Parathyroid adenoma (tissue), 2 donors: Measurements from ENCODE around the gene MED27.
"Not testable (repeated sequence)": the region's sequence is repeated elsewhere in the genome, so short reads cannot be mapped to it uniquely, and the experiment has no call there.

Experiments used
- H2AFZ ChIP-seq: fragments of 300-600 bp; sonication (generic); one replicate; pipeline ENCODE4 v1.7.0; 2017; ENCODE audit warnings: antibody characterized with exemption, mild to moderate bottlenecking
- H3K27ac ChIP-seq: fragments of 300-600 bp; sonication (generic); one replicate; pipeline ENCODE4 v1.7.0; 2017
- H3K27me3 ChIP-seq: fragments of 300-600 bp; sonication (generic); one replicate; pipeline ENCODE4 v1.7.0; 2017; ENCODE audit warnings: low read length; ENCODE audit not compliant: control insufficient read depth, insufficient read depth
- H3K36me3 ChIP-seq: fragments of 300-600 bp; sonication (generic); one replicate; pipeline ENCODE4 v1.7.0; 2017; ENCODE audit warnings: low read length; ENCODE audit not compliant: control insufficient read depth, insufficient read depth
- H3K4me1 ChIP-seq: fragments of 300-600 bp; sonication (generic); one replicate; pipeline ENCODE4 v1.7.0; 2017; ENCODE audit warnings: control low read depth
- H3K4me2 ChIP-seq: fragments of 300-600 bp; sonication (generic); one replicate; pipeline ENCODE4 v1.7.0; 2017; ENCODE audit warnings: low read length
- H3K4me3 ChIP-seq: fragments of 300-600 bp; sonication (generic); one replicate; pipeline ENCODE4 v1.7.0; 2017; ENCODE audit warnings: low read depth, low read length
- H3K79me2 ChIP-seq: fragments of 300-600 bp; sonication (generic); one replicate; pipeline ENCODE4 v1.7.0; 2017; ENCODE audit warnings: control low read depth
- H3K9ac ChIP-seq: fragments of 300-600 bp; sonication (generic); one replicate; pipeline ENCODE4 v1.7.0; 2017; ENCODE audit warnings: mild to moderate bottlenecking
- H3K9me3 ChIP-seq: fragments of 300-600 bp; sonication (generic); one replicate; pipeline ENCODE4 v1.7.0; 2017; ENCODE audit warnings: low read length; ENCODE audit not compliant: control insufficient read depth
- TF ChIP-seq, protein P1 (sequence below): fragments of 300-600 bp; sonication (generic); IDR thresholded peaks from one replicate; pipeline ENCODE4 v1.7.0; 2017; ENCODE audit warnings: antibody characterized with exemption, mild to moderate bottlenecking
- donor health status: primary hyperparathyroidism.

MED27 gene

DNA sequence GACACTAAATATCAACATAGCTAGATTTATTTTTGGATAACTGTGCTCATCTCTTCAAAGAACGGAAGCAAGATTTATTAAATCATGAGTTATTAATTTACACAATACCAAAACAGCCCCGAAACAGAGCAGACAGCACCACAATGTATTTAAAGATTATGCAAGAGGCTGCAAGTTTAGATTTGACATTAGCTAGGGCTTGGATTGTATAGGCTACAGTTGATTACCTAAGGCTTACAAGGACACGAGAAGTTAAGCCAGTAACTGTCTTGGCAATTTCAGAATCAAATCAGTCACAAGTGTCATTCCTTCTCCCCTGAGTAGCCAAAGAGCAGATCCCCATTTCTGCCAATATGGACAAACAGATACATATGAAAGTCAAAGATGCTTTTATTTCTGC lies 152.6 kb downstream of the MED27 start:
- no peak overlapping the region for H3K9ac ChIP-seq
- H3K9me3 ChIP-seq, result no peaks in the 10 kb centered on the region
- no peaks in the 10 kb centered on the region for H3K79me2 ChIP-seq
- no peak overlapping the region for H3K4me2 ChIP-seq
- H3K36me3 ChIP-seq, result no peaks in the 10 kb centered on the region
- H3K4me1 ChIP-seq, result no peaks in the 10 kb centered on the region
- H3K27ac ChIP-seq, result no peak overlapping the region
- TF ChIP-seq, protein P1, sequence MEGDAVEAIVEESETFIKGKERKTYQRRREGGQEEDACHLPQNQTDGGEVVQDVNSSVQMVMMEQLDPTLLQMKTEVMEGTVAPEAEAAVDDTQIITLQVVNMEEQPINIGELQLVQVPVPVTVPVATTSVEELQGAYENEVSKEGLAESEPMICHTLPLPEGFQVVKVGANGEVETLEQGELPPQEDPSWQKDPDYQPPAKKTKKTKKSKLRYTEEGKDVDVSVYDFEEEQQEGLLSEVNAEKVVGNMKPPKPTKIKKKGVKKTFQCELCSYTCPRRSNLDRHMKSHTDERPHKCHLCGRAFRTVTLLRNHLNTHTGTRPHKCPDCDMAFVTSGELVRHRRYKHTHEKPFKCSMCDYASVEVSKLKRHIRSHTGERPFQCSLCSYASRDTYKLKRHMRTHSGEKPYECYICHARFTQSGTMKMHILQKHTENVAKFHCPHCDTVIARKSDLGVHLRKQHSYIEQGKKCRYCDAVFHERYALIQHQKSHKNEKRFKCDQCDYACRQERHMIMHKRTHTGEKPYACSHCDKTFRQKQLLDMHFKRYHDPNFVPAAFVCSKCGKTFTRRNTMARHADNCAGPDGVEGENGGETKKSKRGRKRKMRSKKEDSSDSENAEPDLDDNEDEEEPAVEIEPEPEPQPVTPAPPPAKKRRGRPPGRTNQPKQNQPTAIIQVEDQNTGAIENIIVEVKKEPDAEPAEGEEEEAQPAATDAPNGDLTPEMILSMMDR, result no peak
- no peaks in the 10 kb centered on the region for H3K27me3 ChIP-seq
- H2AFZ ChIP-seq, result no peak overlapping the region
- no peak overlapping the region for H3K4me3 ChIP-seq

DNA sequence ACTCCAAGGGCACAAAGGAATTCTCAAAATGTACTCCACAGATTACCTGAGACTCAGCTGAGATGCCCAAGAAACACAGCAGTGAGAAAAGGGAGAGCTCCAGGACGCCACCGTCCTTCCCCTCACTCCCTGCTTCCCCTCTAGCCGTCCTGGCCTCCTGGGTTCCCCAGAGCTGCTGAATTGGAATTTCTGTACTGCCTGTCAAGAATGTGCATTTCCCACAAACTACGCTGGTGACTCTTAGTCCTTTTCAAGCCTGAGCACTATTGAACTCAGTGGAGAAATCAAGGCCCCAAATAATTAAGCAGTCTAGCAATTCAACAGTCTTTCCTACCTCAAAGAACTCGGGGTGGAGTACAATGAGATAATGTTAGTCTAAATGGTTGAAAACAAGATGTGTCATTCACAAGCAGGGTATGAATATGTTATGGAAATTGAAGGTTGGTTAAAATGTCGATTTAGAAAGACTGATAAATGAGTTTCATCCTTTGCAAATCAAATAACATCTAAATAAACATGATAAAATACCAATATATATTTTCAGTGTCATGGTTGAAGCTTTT lies 153.2 kb downstream of the MED27 start:
- Histone ChIP-seq H3K9me3 (no peaks in the 10 kb centered on the region), H3K4me3 (no peak overlapping the region), H3K27me3 (no peaks in the 10 kb centered on the region), H3K9ac (no peak overlapping the region), H3K79me2 (no peaks in the 10 kb centered on the region), H3K27ac (no peak overlapping the region), H3K36me3 (no peaks in the 10 kb centered on the region), H2AFZ (no peak overlapping the region), H3K4me2 (no peak overlapping the region), H3K4me1 (no peaks in the 10 kb centered on the region)
- TF ChIP-seq, protein P1, result no peak

DNA sequence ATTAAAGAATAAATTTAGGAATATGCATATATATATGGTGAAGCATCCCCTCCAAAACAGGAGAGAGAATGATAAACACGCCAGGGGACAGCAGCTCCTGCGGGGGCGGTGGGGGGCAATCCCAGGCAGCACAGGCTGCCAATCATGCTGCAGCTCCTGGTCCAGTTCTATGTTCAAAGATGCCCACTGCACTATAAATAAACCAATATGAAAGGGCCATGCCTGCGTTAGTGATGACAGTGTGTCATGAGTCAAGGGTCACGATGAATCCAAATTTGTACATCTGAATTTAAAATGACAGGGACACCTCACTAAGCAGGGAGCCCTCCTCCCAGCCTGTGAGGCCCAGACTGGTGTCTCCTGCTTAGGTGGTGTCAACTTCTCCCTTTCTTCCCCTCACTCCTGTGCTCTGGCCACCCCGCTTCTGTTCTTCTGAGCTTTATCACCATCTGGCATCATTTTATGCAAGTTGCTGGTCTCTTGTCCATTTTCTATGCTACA lies 153.9 kb downstream of the MED27 start:
- H3K79me2 ChIP-seq, result no peaks in the 10 kb centered on the region
- no peak overlapping the region for H2AFZ ChIP-seq
- no peak overlapping the region for H3K4me3 ChIP-seq
- H3K9me3 ChIP-seq, result no peaks in the 10 kb centered on the region
- H3K36me3 ChIP-seq, result no peaks in the 10 kb centered on the region
- H3K4me2 ChIP-seq, result no peak overlapping the region
- TF ChIP-seq, protein P1, result no peak
- H3K27me3 ChIP-seq, result no peaks in the 10 kb centered on the region
- no peak overlapping the region for H3K9ac ChIP-seq
- no peaks in the 10 kb centered on the region for H3K4me1 ChIP-seq
- H3K27ac ChIP-seq, result no peak overlapping the region

DNA sequence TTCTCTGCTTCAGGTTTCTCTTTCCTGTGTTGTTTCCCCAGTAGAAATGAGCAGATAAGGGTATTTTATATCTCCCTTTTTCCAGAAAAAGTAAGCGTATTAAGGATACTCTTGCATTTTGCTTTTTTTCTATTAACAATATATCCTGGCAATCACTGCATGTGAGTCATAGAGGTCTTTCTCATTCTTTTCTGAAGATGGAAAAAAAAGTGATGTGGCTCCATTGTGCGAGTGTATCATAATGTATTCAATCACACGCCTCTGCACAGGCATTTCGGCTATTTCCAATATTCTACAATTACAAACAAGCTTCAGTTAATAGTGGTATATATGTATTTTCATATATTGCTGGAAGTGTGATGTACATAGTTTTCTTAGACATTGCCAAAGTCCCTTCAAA lies 155.9 kb downstream of the MED27 start:
- H3K4me1 ChIP-seq, result no peaks in the 10 kb centered on the region
- H3K9me3 ChIP-seq, result no peaks in the 10 kb centered on the region
- H3K79me2 ChIP-seq, result no peaks in the 10 kb centered on the region
- no peaks in the 10 kb centered on the region for H3K36me3 ChIP-seq
- no peak overlapping the region for H3K4me2 ChIP-seq
- H3K9ac ChIP-seq, result no peak overlapping the region
- H3K27me3 ChIP-seq, result no peaks in the 10 kb centered on the region
- TF ChIP-seq, protein P1, result no peak
- H3K27ac ChIP-seq, result no peak overlapping the region
- H2AFZ ChIP-seq, result no peak overlapping the region
- no peak overlapping the region for H3K4me3 ChIP-seq

DNA sequence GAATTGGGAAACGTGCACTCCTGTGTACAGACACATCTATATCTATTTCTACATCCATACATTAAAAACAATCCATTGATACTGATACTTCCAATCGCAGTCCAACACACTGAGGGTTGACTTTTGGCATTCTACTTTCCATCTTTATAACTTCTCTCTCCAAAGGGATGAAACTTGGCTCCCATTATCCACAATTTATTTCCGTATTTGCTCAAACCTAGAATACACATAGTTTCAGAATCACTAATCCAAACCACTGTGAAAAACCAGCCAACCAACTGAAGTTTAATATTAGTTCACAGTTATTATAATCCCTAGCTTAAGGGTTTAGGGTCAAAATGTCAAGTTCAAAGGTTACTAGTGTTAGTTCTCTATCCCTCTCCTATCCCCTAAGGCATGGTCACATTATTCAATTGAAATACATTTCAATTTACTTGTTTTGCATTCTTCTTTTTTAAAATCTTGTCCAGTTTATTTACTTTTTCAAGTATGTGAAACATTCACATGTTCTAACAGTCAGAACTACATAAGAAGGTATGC lies 156.5 kb downstream of the MED27 start:
- Histone ChIP-seq H3K4me2 (no peak overlapping the region), H3K9me3 (no peaks in the 10 kb centered on the region), H3K27me3 (no peaks in the 10 kb centered on the region), H3K36me3 (no peaks in the 10 kb centered on the region), H3K27ac (no peak overlapping the region), H3K4me1 (no peaks in the 10 kb centered on the region), H3K79me2 (no peaks in the 10 kb centered on the region), H3K9ac (no peak overlapping the region), H3K4me3 (no peak overlapping the region), H2AFZ (no peak overlapping the region)
- TF ChIP-seq, protein P1, result no peak

DNA sequence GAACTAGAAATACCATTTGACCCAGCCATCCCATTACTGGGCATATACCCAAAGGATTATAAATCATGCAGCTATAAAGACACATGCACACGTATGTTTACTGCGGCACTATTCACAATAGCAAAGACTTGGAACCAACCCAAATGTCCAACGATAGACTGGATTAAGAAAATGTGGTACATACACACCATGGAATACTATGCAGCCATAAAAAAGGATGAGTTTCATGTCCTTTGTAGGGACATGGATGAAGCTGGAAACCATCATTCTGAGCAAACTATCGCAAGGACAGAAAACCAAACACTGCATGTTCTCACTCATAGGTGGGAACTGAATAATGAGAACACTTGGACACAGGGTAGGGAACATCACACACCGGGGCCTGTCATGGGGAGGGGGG lies 158.0 kb downstream of the MED27 start:
- not testable (repeated sequence) for H3K4me1 ChIP-seq, H3K9me3 ChIP-seq, H3K4me3 ChIP-seq, H3K9ac ChIP-seq, H2AFZ ChIP-seq, H3K4me2 ChIP-seq, H3K79me2 ChIP-seq, H3K27me3 ChIP-seq, H3K36me3 ChIP-seq, H3K27ac ChIP-seq
